Measurements from ENCODE around the gene SLC25A26.

Gene SLC25A26

GRCh38 chr3:66405701-66406091 lies 184.9 kb downstream of the SLC25A26 start:
- Histone ChIP-seq H3K4me3 (no peak overlapping the region), H3K27ac (peak overlapping the region; percentile 61 to 73)
- DNase-seq (ENCODE audit: low spot score), result peak; percentile 78
- TF ChIP-seq, protein P1, sequence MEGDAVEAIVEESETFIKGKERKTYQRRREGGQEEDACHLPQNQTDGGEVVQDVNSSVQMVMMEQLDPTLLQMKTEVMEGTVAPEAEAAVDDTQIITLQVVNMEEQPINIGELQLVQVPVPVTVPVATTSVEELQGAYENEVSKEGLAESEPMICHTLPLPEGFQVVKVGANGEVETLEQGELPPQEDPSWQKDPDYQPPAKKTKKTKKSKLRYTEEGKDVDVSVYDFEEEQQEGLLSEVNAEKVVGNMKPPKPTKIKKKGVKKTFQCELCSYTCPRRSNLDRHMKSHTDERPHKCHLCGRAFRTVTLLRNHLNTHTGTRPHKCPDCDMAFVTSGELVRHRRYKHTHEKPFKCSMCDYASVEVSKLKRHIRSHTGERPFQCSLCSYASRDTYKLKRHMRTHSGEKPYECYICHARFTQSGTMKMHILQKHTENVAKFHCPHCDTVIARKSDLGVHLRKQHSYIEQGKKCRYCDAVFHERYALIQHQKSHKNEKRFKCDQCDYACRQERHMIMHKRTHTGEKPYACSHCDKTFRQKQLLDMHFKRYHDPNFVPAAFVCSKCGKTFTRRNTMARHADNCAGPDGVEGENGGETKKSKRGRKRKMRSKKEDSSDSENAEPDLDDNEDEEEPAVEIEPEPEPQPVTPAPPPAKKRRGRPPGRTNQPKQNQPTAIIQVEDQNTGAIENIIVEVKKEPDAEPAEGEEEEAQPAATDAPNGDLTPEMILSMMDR (IDR thresholded peaks at IDR 0.05), result no peak

- Histone ChIP-seq H3K4me3 (no peak overlapping the region), H3K27ac (peak overlapping the region; percentile 61 to 73)
- DNase-seq (ENCODE audit: low spot score), result peak; percentile 73
- TF ChIP-seq, protein P1 (IDR thresholded peaks at IDR 0.05), result no peak
These were observed 185.4 kb downstream of the SLC25A26 start for GRCh38 chr3:66406163-66406562.

- Histone ChIP-seq H3K27ac (peak overlapping the region; percentile 61 to 73), H3K4me3 (no peak overlapping the region)
- DNase-seq (ENCODE audit: low spot score), result peak; percentile 70
- TF ChIP-seq, protein P1 (IDR thresholded peaks at IDR 0.05), result no peak
These were observed 186.2 kb downstream of the SLC25A26 start for GRCh38 chr3:66406831-66407610.

DNA sequence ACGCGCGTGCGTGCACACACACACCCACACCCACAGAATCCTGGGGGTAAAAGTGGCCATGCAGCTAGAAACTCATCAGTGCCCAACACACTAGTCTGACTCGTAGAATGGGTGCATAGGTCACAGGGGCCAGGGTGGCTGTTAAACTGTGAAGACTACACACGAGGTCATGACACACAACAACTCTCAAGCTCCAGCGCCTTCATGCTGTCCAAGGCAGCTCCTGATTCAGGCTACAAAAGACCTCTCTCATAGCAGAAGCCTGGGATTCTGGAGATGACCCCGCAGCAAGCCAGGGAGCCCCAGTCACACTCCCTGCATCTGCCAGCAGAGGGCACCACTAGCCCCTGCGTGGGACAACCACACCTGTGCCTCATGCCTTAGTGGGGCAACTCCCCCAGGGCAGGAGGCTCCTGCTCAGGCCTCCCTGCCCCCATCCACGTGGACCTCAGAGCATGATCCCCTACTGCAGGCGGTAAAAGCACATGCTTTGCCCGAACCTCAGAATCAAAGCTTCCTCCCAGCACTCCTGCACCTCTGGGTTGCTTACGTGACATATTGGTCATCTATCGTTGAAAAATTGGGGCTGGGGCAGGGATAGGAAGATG lies 186.9 kb downstream of the SLC25A26 start:
- peak overlapping the region; percentile 61 to 73 for H3K27ac ChIP-seq
- TF ChIP-seq, protein P1 (IDR thresholded peaks at IDR 0.05), result peak; percentile 84
- H3K4me3 ChIP-seq, result no peak overlapping the region
- peak; percentile 77 for DNase-seq (ENCODE audit: low spot score)

DNA sequence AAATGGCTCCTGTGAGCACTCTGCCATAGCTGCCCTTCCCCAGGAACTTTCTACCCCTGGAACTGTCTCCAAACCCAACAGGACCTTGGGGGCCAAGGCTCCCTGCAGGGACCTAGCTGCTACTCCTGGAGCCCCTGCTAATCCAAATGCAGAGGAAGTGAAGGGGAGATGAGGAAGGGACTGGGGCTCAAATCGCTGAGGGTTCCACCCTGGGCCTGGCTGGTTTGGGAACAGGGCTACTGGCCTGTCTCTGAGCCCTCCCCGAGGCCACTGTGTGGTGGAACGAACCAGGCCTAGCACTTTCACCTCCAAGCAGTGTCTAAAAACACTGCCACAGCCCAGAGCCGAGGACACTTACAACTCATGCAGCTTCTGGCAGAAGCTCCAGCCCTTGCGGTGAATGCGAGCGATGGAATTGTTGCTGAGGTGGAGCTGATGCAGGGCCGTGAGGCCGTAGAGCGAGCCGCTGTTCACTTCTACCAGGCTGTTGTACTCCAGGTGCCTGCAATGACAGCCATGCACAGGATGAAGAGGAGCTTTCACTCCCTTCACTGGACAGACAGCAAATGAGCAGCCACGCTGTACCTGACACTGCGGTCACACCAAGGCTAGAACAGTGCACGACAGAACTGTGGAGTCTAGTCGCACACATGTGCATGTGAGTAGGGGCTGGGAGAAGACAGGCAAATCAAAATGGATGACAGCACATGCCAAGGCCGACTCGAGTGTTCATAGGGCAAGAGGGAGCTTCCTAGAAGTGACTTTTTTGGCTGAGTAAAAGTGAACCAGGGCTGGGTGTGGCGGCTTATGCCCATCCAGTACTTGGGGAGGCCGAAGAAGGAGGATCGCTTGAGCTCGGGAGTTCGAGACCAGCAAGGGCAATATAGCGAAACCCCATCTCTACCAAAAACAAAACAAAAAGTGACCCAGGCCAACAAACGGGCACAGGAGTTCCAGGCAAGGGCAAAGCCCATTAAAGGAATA lies 189.3 kb downstream of the SLC25A26 start:
- DNase-seq (ENCODE audit: low spot score), result peak; percentile 59
- Histone ChIP-seq H3K4me3 (no peak overlapping the region), H3K27ac (peak overlapping the region in 1 of 2 donors; percentile 7)
- TF ChIP-seq, protein P1 (IDR thresholded peaks at IDR 0.05), result no peak

DNA sequence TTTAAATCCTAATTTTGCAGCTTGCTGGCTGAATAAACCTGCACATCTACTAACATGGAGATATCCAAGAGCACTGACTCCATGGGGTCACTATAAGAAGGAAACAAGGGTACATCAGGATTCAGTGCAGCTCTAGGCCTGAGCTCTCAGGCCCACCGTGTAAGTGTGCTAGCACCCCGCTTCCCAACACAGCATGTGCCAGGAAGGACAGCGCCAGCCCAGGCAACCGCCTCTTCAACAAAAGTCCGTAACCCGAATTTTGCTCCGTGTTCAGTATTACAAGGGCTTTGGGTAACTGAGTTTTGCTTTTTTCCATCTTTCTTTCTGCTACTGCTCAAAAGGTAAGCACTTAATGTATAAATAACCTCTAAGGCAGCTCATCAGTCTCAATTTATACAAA lies 190.2 kb downstream of the SLC25A26 start:
- no peak for DNase-seq (ENCODE audit: low spot score)

More for the DNA sequence above, 190.2 kb downstream of the SLC25A26 start:
- Histone ChIP-seq H3K27ac (no peak overlapping the region), H3K4me3 (no peak overlapping the region)
- TF ChIP-seq, protein P1 (IDR thresholded peaks at IDR 0.05), result no peak
